HepG2 (cell line): ENCODE measurements around the gene CLP1.
A peak's percentile ranks its signal among the peaks of the same experiment; 100 is the strongest.

Experiments
- POLR2G ChIP-seq: fragments of 200-400 bp; formaldehyde crosslinking; IDR thresholded peaks from 2 replicates; pipeline ENCODE4 v1.6.1; 2018; ENCODE audit warnings: mild to moderate bottlenecking, low read depth, low read length, moderate library complexity
- ZNF362 ChIP-seq: sonication (generic); formaldehyde crosslinking; IDR thresholded peaks from 2 replicates; pipeline ENCODE4 v1.4.0; 2020; ENCODE audit warnings: missing genetic modification reagents, mild to moderate bottlenecking, borderline replicate concordance
- TF ChIP-seq, protein P1 (sequence below): sonication (generic); formaldehyde crosslinking; IDR thresholded peaks from 2 replicates; pipeline ENCODE4 v1.5.0; 2020; ENCODE audit warnings: missing genetic modification reagents

GRCh38 chr11:57698843-57699365 is 41.3 kb downstream of the CLP1 start:
- TF ChIP-seq POLR2G (peak; percentile 21; the same call in 1 of the 2 replicates), ZNF362 (CRISPR knock-in tag) (no peak)
- TF ChIP-seq, protein P1, sequence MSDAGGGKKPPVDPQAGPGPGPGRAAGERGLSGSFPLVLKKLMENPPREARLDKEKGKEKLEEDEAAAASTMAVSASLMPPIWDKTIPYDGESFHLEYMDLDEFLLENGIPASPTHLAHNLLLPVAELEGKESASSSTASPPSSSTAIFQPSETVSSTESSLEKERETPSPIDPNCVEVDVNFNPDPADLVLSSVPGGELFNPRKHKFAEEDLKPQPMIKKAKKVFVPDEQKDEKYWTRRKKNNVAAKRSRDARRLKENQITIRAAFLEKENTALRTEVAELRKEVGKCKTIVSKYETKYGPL (CRISPR knock-in tag), result no peak
